ENCODE measurements around the gene PRDM1. TPM values are rescaled to one million over a fixed set of nuclear protein-coding genes. Genes with fewer than 3 reads are reported as not detected.

PRDM1 gene
- total RNA-seq, 4 donors from 2014 or later = 1.0 to 20.7 (median 7.0) TPM

- H3K4me1 ChIP-seq = no peaks in the 10 kb centered on the region
- intact Hi-C loops (cut with DNase I; ENCODE audit: low total_unique reads) = no loop called here
- no peak for DNase-seq
- TF ChIP-seq CTCF (IDR thresholded peaks at IDR 0.05) (no peak), POLR2A (IDR thresholded peaks at IDR 0.05) (no peak)
- peak overlapping the region; percentile 66 to 78 for H3K27ac ChIP-seq
- no peaks in the 10 kb centered on the region for H3K36me3 ChIP-seq
- H3K27me3 ChIP-seq = no peaks in the 10 kb centered on the region
- peak overlapping the region; percentile 24 to 41 for H3K4me3 ChIP-seq
- H3K9me3 ChIP-seq = no peaks in the 10 kb centered on the region
Measured at GRCh38 chr6:106098383-106099234, 12.5 kb downstream of the PRDM1 start.

GRCh38 chr6:106099235-106099537 is 13.1 kb downstream of the PRDM1 start:
- Histone ChIP-seq H3K4me3 (peak overlapping the region in 1 of 2 donors; percentile 41), H3K4me1 (no peaks in the 10 kb centered on the region), H3K36me3 (no peaks in the 10 kb centered on the region), H3K9me3 (no peaks in the 10 kb centered on the region), H3K27ac (peak overlapping the region; percentile 66 to 78), H3K27me3 (no peaks in the 10 kb centered on the region)
- no peak for TF ChIP-seq CTCF (IDR thresholded peaks at IDR 0.05)
- TF ChIP-seq POLR2A (IDR thresholded peaks at IDR 0.05) = no peak
- intact Hi-C loops (cut with DNase I; ENCODE audit: low total_unique reads) = no loop called here
- no peak for DNase-seq

GRCh38 chr6:106100755-106101154 is 14.6 kb downstream of the PRDM1 start:
- H3K4me3 ChIP-seq = no peak overlapping the region
- no peaks in the 10 kb centered on the region for H3K9me3 ChIP-seq
- intact Hi-C loops (cut with DNase I; ENCODE audit: low total_unique reads) = no loop called here
- H3K4me1 ChIP-seq = no peaks in the 10 kb centered on the region
- no peak overlapping the region for H3K27ac ChIP-seq
- no peaks in the 10 kb centered on the region for H3K36me3 ChIP-seq
- H3K27me3 ChIP-seq = no peaks in the 10 kb centered on the region
- DNase-seq = no peak
- TF ChIP-seq CTCF (IDR thresholded peaks at IDR 0.05) = no peak
- TF ChIP-seq POLR2A (IDR thresholded peaks at IDR 0.05) = no peak

- no peak overlapping the region for H3K4me3 ChIP-seq
- TF ChIP-seq POLR2A (IDR thresholded peaks at IDR 0.05) = no peak
- TF ChIP-seq CTCF (IDR thresholded peaks at IDR 0.05) = no peak
- no peaks in the 10 kb centered on the region for H3K36me3 ChIP-seq
- no peaks in the 10 kb centered on the region for H3K27me3 ChIP-seq
- H3K4me1 ChIP-seq = no peaks in the 10 kb centered on the region
- H3K27ac ChIP-seq = no peak overlapping the region
- H3K9me3 ChIP-seq = no peaks in the 10 kb centered on the region
- intact Hi-C loops (cut with DNase I; ENCODE audit: low total_unique reads) = no loop called here
- no peak for DNase-seq
Measured at GRCh38 chr6:106101466-106101865, 15.3 kb downstream of the PRDM1 start.

GRCh38 chr6:106102034-106102433 is 15.9 kb downstream of the PRDM1 start:
- H3K9me3 ChIP-seq = no peaks in the 10 kb centered on the region
- intact Hi-C loops (cut with DNase I; ENCODE audit: low total_unique reads) = no loop called here
- H3K27me3 ChIP-seq = no peaks in the 10 kb centered on the region
- H3K4me1 ChIP-seq = no peaks in the 10 kb centered on the region
- H3K4me3 ChIP-seq = no peak overlapping the region
- no peak for DNase-seq
- no peaks in the 10 kb centered on the region for H3K36me3 ChIP-seq
- no peak for TF ChIP-seq CTCF (IDR thresholded peaks at IDR 0.05)
- TF ChIP-seq POLR2A (IDR thresholded peaks at IDR 0.05) = no peak
- no peak overlapping the region for H3K27ac ChIP-seq

All from uterus (tissue), 4 donors.